ENCODE measurements around the gene NDUFA6. TPM values are rescaled to one million over a fixed set of nuclear protein-coding genes. Genes with fewer than 3 reads are reported as not detected.

NDUFA6 gene
- total RNA-seq, 1 experiment from 2014 or later = 92.2 TPM

DNA sequence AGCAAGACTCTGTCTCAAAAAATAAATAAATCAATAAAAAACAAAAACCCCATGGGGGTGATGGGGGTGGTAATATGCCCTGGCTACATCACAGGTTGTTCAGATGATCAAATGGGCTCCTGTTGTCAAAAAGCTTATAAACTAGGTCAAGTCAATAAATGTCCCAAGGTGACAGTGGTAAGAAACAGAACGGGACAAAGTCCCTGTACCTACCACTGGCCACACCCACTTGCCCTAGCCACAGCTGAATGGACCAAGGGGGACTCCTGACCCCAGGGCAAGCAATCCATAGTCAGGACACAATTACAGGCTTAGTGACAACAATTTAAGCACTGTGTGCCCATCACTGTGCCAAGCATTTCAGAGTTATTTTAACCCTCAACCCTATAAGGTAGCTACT lies 25.9 kb downstream of the NDUFA6 start:
- ChIA-PET POLR2A (no interaction called here), CTCF (no interaction called here)
- DNase-seq (ENCODE audit: low read depth, low spot score) = no peak
- no TSS peak for BruUV-seq (replicated peaks)
- Histone ChIP-seq H3K27ac (ENCODE audit: low read length) (no peak overlapping the region), H3K4me1 (ENCODE audit: control insufficient read depth, insufficient read depth, low read length) (no peaks in the 10 kb centered on the region), H3K36me3 (ENCODE audit: control insufficient read depth, insufficient read depth, low read length) (no peaks in the 10 kb centered on the region), H3K4me3 (ENCODE audit: low read depth in 2 of 2, low read length in 2 of 2) (no peak overlapping the region), H3K27me3 (ENCODE audit: control insufficient read depth, insufficient read depth, low read length) (no peaks in the 10 kb centered on the region), H3K9me3 (ENCODE audit: control insufficient read depth, insufficient read depth, low read depth, low read length) (no peaks in the 10 kb centered on the region)
- no peak for ATAC-seq
- intact Hi-C loops (cut with micrococcal nuclease; ENCODE audit: unreplicated experiment) = no loop called here
- TF ChIP-seq POLR2AphosphoS5 (IDR thresholded peaks at IDR 0.05; ENCODE audit: low read depth, low read length) = no peak
- TF ChIP-seq, protein P1, sequence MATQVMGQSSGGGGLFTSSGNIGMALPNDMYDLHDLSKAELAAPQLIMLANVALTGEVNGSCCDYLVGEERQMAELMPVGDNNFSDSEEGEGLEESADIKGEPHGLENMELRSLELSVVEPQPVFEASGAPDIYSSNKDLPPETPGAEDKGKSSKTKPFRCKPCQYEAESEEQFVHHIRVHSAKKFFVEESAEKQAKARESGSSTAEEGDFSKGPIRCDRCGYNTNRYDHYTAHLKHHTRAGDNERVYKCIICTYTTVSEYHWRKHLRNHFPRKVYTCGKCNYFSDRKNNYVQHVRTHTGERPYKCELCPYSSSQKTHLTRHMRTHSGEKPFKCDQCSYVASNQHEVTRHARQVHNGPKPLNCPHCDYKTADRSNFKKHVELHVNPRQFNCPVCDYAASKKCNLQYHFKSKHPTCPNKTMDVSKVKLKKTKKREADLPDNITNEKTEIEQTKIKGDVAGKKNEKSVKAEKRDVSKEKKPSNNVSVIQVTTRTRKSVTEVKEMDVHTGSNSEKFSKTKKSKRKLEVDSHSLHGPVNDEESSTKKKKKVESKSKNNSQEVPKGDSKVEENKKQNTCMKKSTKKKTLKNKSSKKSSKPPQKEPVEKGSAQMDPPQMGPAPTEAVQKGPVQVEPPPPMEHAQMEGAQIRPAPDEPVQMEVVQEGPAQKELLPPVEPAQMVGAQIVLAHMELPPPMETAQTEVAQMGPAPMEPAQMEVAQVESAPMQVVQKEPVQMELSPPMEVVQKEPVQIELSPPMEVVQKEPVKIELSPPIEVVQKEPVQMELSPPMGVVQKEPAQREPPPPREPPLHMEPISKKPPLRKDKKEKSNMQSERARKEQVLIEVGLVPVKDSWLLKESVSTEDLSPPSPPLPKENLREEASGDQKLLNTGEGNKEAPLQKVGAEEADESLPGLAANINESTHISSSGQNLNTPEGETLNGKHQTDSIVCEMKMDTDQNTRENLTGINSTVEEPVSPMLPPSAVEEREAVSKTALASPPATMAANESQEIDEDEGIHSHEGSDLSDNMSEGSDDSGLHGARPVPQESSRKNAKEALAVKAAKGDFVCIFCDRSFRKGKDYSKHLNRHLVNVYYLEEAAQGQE (IDR thresholded peaks at IDR 0.05; ENCODE audit: insufficient read depth in 1 of 2, low read depth in 2 of 2, low read length in 1 of 2) = no peak
- TF ChIP-seq, protein P2, sequence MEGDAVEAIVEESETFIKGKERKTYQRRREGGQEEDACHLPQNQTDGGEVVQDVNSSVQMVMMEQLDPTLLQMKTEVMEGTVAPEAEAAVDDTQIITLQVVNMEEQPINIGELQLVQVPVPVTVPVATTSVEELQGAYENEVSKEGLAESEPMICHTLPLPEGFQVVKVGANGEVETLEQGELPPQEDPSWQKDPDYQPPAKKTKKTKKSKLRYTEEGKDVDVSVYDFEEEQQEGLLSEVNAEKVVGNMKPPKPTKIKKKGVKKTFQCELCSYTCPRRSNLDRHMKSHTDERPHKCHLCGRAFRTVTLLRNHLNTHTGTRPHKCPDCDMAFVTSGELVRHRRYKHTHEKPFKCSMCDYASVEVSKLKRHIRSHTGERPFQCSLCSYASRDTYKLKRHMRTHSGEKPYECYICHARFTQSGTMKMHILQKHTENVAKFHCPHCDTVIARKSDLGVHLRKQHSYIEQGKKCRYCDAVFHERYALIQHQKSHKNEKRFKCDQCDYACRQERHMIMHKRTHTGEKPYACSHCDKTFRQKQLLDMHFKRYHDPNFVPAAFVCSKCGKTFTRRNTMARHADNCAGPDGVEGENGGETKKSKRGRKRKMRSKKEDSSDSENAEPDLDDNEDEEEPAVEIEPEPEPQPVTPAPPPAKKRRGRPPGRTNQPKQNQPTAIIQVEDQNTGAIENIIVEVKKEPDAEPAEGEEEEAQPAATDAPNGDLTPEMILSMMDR (IDR thresholded peaks at IDR 0.05) = no peak
- TF ChIP-seq SIN3A (IDR thresholded peaks at IDR 0.05; ENCODE audit: borderline replicate concordance, insufficient read depth, low read depth, low read length) = no peak
- TF ChIP-seq TCF7L2 (IDR thresholded peaks at IDR 0.05; ENCODE audit: low read depth, low read length) = no peak
- in situ Hi-C loops (cut with HindIII; ENCODE audit: low pct_unique_long_range_greater_than_20kb, low sequenced_read_pairs) = no loop called here

DNA sequence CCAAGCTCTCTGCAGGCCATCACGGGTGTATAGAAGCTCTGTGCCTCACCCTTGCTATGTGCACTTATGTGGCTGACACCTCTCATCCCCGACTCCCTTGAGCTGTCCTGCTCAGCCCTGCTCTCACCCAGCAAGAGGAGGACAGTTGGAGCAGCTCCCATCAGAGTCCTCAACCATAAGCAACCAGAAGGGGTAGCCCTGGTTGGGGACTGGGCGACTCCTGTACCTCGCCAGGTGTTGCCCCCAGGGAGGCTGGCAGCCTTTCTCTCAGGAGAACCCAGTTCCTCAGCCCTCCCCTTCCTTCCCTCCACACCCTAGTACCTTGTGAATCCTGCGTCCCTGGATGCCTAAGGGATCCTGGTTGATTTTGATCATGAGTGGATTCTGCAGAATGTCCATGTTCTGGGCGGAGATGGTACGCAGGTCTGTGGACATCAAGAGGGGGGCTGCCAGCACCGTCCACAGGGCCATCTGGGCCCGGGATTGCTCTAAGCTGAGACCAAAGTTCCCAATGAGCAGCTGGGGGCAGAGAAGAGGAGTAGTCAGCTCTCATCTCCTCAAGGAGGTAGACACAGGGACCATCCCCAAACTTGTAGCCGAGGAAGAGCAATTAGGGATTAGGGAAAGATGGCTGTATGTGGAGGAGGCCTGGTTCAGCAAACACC lies 27.9 kb downstream of the NDUFA6 start:
- TF ChIP-seq TCF7L2 (IDR thresholded peaks at IDR 0.05; ENCODE audit: low read depth, low read length) = no peak
- TF ChIP-seq SIN3A (IDR thresholded peaks at IDR 0.05; ENCODE audit: borderline replicate concordance, insufficient read depth, low read depth, low read length) = no peak
- TF ChIP-seq POLR2AphosphoS5 (IDR thresholded peaks at IDR 0.05; ENCODE audit: low read depth, low read length) = no peak
- intact Hi-C loops (cut with micrococcal nuclease; ENCODE audit: unreplicated experiment) (no loop called here), in situ Hi-C loops (cut with HindIII; ENCODE audit: low pct_unique_long_range_greater_than_20kb, low sequenced_read_pairs) (no loop called here)
- ChIA-PET POLR2A (no interaction called here), CTCF (interaction anchor here (0.6 kb wide), 1 partner anchor 239 kb away, joined by 6 read pairs; no protein-coding TSS in a partner anchor)
- ATAC-seq (no peak), DNase-seq (ENCODE audit: low read depth, low spot score) (no peak)
- no TSS peak for BruUV-seq (replicated peaks)
- Histone ChIP-seq H3K36me3 (ENCODE audit: control insufficient read depth, insufficient read depth, low read length) (no peaks in the 10 kb centered on the region), H3K4me3 (ENCODE audit: low read depth in 2 of 2, low read length in 2 of 2) (no peak overlapping the region), H3K27ac (ENCODE audit: low read length) (no peak overlapping the region), H3K4me1 (ENCODE audit: control insufficient read depth, insufficient read depth, low read length) (no peaks in the 10 kb centered on the region), H3K9me3 (ENCODE audit: control insufficient read depth, insufficient read depth, low read depth, low read length) (0 out of 2 replicates have a peak, but pooled peaks cover 3% of the 10 kb centered on the region), H3K27me3 (ENCODE audit: control insufficient read depth, insufficient read depth, low read length) (no peaks in the 10 kb centered on the region)

DNA sequence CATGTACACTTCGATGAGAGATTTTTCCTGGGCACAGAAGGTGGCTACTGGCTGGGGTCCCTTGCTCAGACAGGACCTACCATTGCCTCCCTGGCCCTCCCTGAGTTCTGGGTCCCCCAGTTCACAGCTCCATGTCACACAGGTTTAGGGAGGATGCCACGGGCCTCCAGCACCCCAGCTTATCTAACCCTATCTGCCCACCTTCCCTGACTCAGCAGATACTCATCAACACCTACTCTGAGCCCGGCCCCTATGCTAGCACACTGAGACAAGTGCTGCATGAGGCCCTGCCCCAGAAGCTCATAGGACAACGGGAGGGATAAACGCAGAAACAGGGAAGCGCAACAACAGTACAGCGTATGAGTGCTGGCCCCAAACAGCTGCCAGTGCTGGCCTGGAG lies 29.5 kb downstream of the NDUFA6 start:
- Histone ChIP-seq H3K36me3 (ENCODE audit: control insufficient read depth, insufficient read depth, low read length) (no peaks in the 10 kb centered on the region), H3K9me3 (ENCODE audit: control insufficient read depth, insufficient read depth, low read depth, low read length) (peaks cover 11% of the 10 kb centered on the region; the same call in 1 of the 2 replicates), H3K4me1 (ENCODE audit: control insufficient read depth, insufficient read depth, low read length) (no peaks in the 10 kb centered on the region), H3K4me3 (ENCODE audit: low read depth in 2 of 2, low read length in 2 of 2) (no peak overlapping the region), H3K27ac (ENCODE audit: low read length) (no peak overlapping the region), H3K27me3 (ENCODE audit: control insufficient read depth, insufficient read depth, low read length) (no peaks in the 10 kb centered on the region)
- DNase-seq (ENCODE audit: low read depth, low spot score) = no peak
- CTCF ChIA-PET = no interaction called here
- intact Hi-C loops (cut with micrococcal nuclease; ENCODE audit: unreplicated experiment) (no loop called here), in situ Hi-C loops (cut with HindIII; ENCODE audit: low pct_unique_long_range_greater_than_20kb, low sequenced_read_pairs) (no loop called here)
- no peak for ATAC-seq
- TF ChIP-seq, protein P1 (IDR thresholded peaks at IDR 0.05; ENCODE audit: insufficient read depth in 1 of 2, low read depth in 2 of 2, low read length in 1 of 2) = no peak
- TF ChIP-seq, protein P2 (IDR thresholded peaks at IDR 0.05) = no peak
- TF ChIP-seq TCF7L2 (IDR thresholded peaks at IDR 0.05; ENCODE audit: low read depth, low read length) = no peak
- TF ChIP-seq SIN3A (IDR thresholded peaks at IDR 0.05; ENCODE audit: borderline replicate concordance, insufficient read depth, low read depth, low read length) = no peak
- TF ChIP-seq POLR2AphosphoS5 (IDR thresholded peaks at IDR 0.05; ENCODE audit: low read depth, low read length) = no peak
- POLR2A ChIA-PET = no interaction called here
- no TSS peak for BruUV-seq (replicated peaks)

Measured in Panc1 (cell line).